Measurements from ENCODE around the gene ARF3. TPM values are rescaled to one million over a fixed set of nuclear protein-coding genes. Genes with fewer than 3 reads are reported as not detected.

ARF3 gene
- total RNA-seq, 4 donors from 2014 or later, result 92.7 to 177 (median 136) TPM

DNA sequence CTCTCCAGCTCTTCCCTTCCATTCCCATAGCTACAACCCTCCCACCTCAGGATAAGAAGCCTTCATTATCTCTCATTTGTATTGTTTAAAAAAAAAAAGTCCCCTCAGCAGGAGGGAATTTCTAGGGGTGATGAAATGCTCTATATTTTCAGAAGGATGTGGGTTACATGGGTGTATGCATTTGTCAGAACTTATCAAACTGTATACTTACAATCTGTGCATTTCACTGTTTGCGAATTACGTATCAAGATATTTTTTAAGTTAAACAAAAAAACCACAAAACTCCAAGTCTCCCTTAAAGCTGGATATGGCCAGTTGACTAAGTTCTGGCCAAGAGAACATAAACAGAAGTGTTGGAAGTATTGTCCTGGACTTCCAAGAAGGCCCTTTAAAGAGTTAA is 30.0 kb downstream of the ARF3 start:
- intact Hi-C loops (cut with DNase I), result no loop called here
- peaks cover 0 to 4% of the 10 kb centered on the region in 2 donors for H3K4me1 ChIP-seq
- WGBS, 2 donors, result 95 to 99% methylated on average over 2 of the region's 2 CpGs

DNA sequence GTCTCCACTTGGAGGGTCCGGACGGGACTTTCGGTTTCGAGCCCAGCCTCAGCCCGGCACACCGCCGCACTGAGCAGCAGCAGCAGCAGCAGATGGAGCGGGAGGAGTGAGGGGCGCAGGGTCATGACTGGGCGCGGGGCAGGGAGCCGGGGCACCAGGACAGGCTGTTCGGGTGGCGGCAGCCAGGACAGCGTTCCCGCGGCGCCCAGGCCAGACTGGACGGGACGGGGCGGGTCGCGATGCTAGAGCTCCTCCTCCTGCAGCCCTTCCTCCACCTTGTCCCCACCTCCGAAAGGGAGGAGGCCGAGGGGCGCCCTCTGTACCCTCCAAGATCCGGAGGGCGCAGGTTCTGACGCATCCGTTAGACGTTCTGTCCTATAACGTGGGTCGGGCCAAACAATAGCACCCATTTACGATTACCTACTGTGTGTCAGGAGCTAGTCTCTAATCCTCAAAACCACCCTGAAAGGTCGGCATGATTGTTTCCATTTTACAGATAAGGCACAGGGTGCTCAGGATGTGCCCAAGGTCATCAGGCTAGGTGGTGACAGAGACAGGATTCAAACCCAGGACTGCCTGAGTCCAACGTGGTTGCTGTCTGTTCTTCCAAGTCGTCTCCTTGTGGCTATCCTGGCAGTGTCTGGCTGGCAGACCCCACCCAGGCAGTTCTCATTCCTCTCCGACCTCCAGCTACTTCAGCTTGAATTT is 31.8 kb downstream of the ARF3 start, which contains the start of gene FKBP11:
Gene FKBP11 (minus strand): TSS at position 189 of the 708 bp plus-strand sequence. CDS start 64 bp downstream, at position 125.
- H3K27me3 ChIP-seq, result no peaks in the 10 kb centered on the region
- H3K9me3 ChIP-seq, result no peaks in the 10 kb centered on the region
- peak; percentile 70 to 71 for DNase-seq
- WGBS, 2 donors, result 8 to 11% methylated on average over 18 to 22 of the region's 38 CpGs
- peaks cover 0 to 4% of the 10 kb centered on the region in 2 donors for H3K4me1 ChIP-seq
- peak in 1 of 2 donors; percentile 56 for TF ChIP-seq POLR2A (IDR thresholded peaks at IDR 0.05)
- TF ChIP-seq, protein P1, sequence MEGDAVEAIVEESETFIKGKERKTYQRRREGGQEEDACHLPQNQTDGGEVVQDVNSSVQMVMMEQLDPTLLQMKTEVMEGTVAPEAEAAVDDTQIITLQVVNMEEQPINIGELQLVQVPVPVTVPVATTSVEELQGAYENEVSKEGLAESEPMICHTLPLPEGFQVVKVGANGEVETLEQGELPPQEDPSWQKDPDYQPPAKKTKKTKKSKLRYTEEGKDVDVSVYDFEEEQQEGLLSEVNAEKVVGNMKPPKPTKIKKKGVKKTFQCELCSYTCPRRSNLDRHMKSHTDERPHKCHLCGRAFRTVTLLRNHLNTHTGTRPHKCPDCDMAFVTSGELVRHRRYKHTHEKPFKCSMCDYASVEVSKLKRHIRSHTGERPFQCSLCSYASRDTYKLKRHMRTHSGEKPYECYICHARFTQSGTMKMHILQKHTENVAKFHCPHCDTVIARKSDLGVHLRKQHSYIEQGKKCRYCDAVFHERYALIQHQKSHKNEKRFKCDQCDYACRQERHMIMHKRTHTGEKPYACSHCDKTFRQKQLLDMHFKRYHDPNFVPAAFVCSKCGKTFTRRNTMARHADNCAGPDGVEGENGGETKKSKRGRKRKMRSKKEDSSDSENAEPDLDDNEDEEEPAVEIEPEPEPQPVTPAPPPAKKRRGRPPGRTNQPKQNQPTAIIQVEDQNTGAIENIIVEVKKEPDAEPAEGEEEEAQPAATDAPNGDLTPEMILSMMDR (IDR thresholded peaks at IDR 0.05), result no peak
- H3K36me3 ChIP-seq, result peaks cover 0 to under 1% of the 10 kb centered on the region in 2 donors
- peak within 1 kb of the TSS; percentile 80 to 97 (median 86) for H3K4me3 ChIP-seq (replicated peaks in 1 of 3)
- peak within 1 kb of the TSS in 1 of 3 donors; percentile 73 for H3K27ac ChIP-seq
- intact Hi-C loops (cut with DNase I), result no loop called here

More for the DNA sequence above, 30.0 kb downstream of the ARF3 start:
- Histone ChIP-seq H3K4me3 (replicated peaks in 1 of 3) (no peak overlapping the region), H3K36me3 (peaks cover under 1 to 4% of the 10 kb centered on the region in 2 donors), H3K27ac (no peak overlapping the region), H3K9me3 (no peaks in the 10 kb centered on the region), H3K27me3 (no peaks in the 10 kb centered on the region)
- DNase-seq, result no peak
- no peak for TF ChIP-seq POLR2A (IDR thresholded peaks at IDR 0.05)
- TF ChIP-seq, protein P1 (IDR thresholded peaks at IDR 0.05), result no peak

DNA sequence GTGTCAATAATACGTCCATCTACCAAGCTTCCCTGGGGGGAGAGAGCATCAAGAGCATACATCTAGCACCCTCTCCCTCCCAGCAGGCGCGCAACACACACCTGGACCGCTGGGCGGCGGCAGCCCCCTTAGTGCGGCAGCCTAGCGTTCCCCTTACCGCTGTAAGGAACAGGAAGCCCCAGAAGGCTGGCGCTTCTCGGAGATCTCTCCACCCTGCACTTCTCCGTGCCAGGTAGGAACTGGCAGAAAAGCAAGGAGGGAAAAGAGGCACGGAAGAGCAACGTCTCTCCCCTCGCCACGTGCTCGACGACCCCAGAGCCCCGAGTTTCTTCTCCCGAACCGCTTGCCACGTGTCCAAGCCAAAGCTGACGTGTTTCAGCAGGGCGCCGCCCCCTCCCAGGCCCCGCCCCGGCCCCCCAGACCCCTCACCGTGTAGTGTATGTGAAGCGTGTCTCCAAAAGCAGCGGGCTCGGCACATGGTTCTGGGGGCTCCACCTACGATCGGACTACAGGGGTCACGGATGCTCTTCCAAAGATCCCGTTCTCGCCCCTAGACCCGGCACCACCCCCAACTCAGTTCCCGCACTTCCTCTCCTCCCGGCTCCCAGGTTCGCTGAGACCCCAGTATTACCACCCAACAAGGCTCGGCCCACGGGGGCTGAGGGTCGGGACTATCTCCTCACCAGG is 32.5 kb downstream of the ARF3 start:
- peaks cover 0 to 4% of the 10 kb centered on the region in 2 donors for H3K4me1 ChIP-seq
- H3K27me3 ChIP-seq, result no peaks in the 10 kb centered on the region
- H3K9me3 ChIP-seq, result no peaks in the 10 kb centered on the region
- no peak for TF ChIP-seq POLR2A (IDR thresholded peaks at IDR 0.05)
- TF ChIP-seq, protein P1 (IDR thresholded peaks at IDR 0.05), result peak; percentile 24 to 86 (median 72)
- 1 to 2% methylated on average over 18 to 35 of the region's 43 CpGs for WGBS, 2 donors
- no peaks in the 10 kb centered on the region for H3K36me3 ChIP-seq
- peak; percentile 73 to 75 for DNase-seq
- peak overlapping the region in 1 of 3 donors; percentile 73 for H3K27ac ChIP-seq
- intact Hi-C loops (cut with DNase I), result no loop called here
- peak overlapping the region; percentile 80 to 97 (median 86) for H3K4me3 ChIP-seq (replicated peaks in 1 of 3)

DNA sequence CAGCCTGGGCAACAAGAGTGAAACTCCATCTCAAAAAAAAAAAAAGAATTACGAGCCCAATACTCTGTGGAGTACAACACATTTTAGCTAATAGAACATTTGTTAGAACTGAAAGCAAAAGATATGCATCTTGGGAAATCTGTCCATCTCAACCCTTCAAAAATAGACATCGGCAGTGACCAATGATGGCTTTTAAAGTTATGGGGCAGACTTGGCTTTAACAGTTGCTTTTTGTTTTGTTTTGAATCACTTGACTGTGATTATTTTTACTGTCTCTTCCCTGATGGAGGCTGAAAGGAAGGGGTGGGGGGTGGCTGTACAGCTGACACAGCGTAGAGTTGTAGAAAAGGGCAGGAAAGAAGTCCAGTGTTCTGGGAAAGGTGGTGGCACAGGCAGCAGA is 34.2 kb downstream of the ARF3 start:
- Histone ChIP-seq H3K27me3 (no peaks in the 10 kb centered on the region), H3K4me1 (peaks cover 0 to 4% of the 10 kb centered on the region in 2 donors), H3K27ac (no peak overlapping the region), H3K36me3 (no peaks in the 10 kb centered on the region), H3K4me3 (replicated peaks in 1 of 3) (no peak overlapping the region), H3K9me3 (no peaks in the 10 kb centered on the region)
- intact Hi-C loops (cut with DNase I), result no loop called here
- no peak for TF ChIP-seq POLR2A (IDR thresholded peaks at IDR 0.05)
- TF ChIP-seq, protein P1 (IDR thresholded peaks at IDR 0.05), result no peak
- no peak for DNase-seq
- 90% methylated on average over 3 of the region's 3 CpGs for whole genome bisulfite sequencing, 2 donors
